Progenitor cell of endocrine pancreas (in vitro differentiated cells): ENCODE data around the gene TRIM50. TPM values are rescaled to one million over a fixed set of nuclear protein-coding genes. Genes with fewer than 3 reads are reported as not detected.

Experiments used
- DNase-seq: peaks from one replicate; pipeline ENCODE4 v3.0.0; 2021; ENCODE audit warnings: low spot score; ENCODE audit not compliant: unreplicated experiment
- H3K27ac Mint-ChIP-seq: 2 replicates; pipeline ENCODE4 v1.8.0; 2021; ENCODE audit warnings: mild to moderate bottlenecking, moderate library complexity, mixed read lengths
- H3K27me3 Mint-ChIP-seq: 2 replicates; pipeline ENCODE4 v1.8.0; 2021; ENCODE audit warnings: mixed read lengths
- H3K36me3 Mint-ChIP-seq: 2 replicates; pipeline ENCODE4 v1.8.0; 2022; ENCODE audit warnings: mixed read lengths; ENCODE audit not compliant: insufficient read depth
- H3K4me1 Mint-ChIP-seq: 2 replicates; pipeline ENCODE4 v1.8.0; 2021; ENCODE audit warnings: low read depth, mixed read lengths
- H3K4me3 Mint-ChIP-seq: 2 replicates; pipeline ENCODE4 v1.8.0; 2021; ENCODE audit warnings: low read depth, mild to moderate bottlenecking, moderate library complexity, mixed read lengths
- H3K9me3 Mint-ChIP-seq: 2 replicates; pipeline ENCODE4 v1.8.0; 2021; ENCODE audit warnings: low read depth, mixed read lengths
- total RNA-seq: library from RNA; stranded (reverse); gene quantifications from 2 replicates; pipeline ENCODE4 v1.2.1, GENCODE V29; 2021
- TF ChIP-seq, protein P1 (sequence below): fragments of 200-600 bp; sonication (generic); IDR thresholded peaks from one replicate; pipeline ENCODE4 v1.5.0; 2021; ENCODE audit warnings: antibody characterized with exemption, mild to moderate bottlenecking; ENCODE audit not compliant: unreplicated experiment

Gene TRIM50
- total RNA-seq, 1 donor from 2014 or later = 10.9 TPM

GRCh38 chr7:73341877-73342276 lies 14.0 kb upstream of the TRIM50 start:
- Mint-ChIP-seq H3K4me1 (peaks cover 34% of the 10 kb centered on the region), H3K27ac (peak overlapping the region; percentile 7), H3K9me3 (no peaks in the 10 kb centered on the region), H3K27me3 (peaks cover 3% of the 10 kb centered on the region), H3K36me3 (no peaks in the 10 kb centered on the region), H3K4me3 (no peak overlapping the region)
- TF ChIP-seq, protein P1, sequence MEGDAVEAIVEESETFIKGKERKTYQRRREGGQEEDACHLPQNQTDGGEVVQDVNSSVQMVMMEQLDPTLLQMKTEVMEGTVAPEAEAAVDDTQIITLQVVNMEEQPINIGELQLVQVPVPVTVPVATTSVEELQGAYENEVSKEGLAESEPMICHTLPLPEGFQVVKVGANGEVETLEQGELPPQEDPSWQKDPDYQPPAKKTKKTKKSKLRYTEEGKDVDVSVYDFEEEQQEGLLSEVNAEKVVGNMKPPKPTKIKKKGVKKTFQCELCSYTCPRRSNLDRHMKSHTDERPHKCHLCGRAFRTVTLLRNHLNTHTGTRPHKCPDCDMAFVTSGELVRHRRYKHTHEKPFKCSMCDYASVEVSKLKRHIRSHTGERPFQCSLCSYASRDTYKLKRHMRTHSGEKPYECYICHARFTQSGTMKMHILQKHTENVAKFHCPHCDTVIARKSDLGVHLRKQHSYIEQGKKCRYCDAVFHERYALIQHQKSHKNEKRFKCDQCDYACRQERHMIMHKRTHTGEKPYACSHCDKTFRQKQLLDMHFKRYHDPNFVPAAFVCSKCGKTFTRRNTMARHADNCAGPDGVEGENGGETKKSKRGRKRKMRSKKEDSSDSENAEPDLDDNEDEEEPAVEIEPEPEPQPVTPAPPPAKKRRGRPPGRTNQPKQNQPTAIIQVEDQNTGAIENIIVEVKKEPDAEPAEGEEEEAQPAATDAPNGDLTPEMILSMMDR = no peak
- DNase-seq = no peak

GRCh38 chr7:73340514-73340913 lies 12.6 kb upstream of the TRIM50 start:
- peak overlapping the region; percentile 80 for H3K27ac Mint-ChIP-seq
- TF ChIP-seq, protein P1 = no peak
- no peak overlapping the region for H3K4me3 Mint-ChIP-seq
- no peaks in the 10 kb centered on the region for H3K36me3 Mint-ChIP-seq
- no peaks in the 10 kb centered on the region for H3K9me3 Mint-ChIP-seq
- DNase-seq = no peak
- H3K27me3 Mint-ChIP-seq = peaks cover 3% of the 10 kb centered on the region
- H3K4me1 Mint-ChIP-seq = peaks cover 31% of the 10 kb centered on the region

GRCh38 chr7:73338321-73338720 lies 10.4 kb upstream of the TRIM50 start:
- Mint-ChIP-seq H3K4me1 (peaks cover 18% of the 10 kb centered on the region), H3K9me3 (no peaks in the 10 kb centered on the region), H3K27me3 (peaks cover 3% of the 10 kb centered on the region), H3K4me3 (no peak overlapping the region), H3K36me3 (no peaks in the 10 kb centered on the region), H3K27ac (no peak overlapping the region)
- no peak for DNase-seq
- TF ChIP-seq, protein P1 = no peak

- Mint-ChIP-seq H3K9me3 (no peaks in the 10 kb centered on the region), H3K4me3 (no peak overlapping the region), H3K27me3 (no peaks in the 10 kb centered on the region), H3K36me3 (no peaks in the 10 kb centered on the region), H3K27ac (no peak overlapping the region), H3K4me1 (peaks cover 12% of the 10 kb centered on the region)
- TF ChIP-seq, protein P1 = no peak
- no peak for DNase-seq
These were observed 4.6 kb upstream of the TRIM50 start for GRCh38 chr7:73332447-73332846.

GRCh38 chr7:73330772-73331171 lies 2.9 kb upstream of the TRIM50 start:
- no peak for DNase-seq
- Mint-ChIP-seq H3K4me1 (peaks cover 8% of the 10 kb centered on the region), H3K4me3 (no peak overlapping the region), H3K9me3 (no peaks in the 10 kb centered on the region), H3K36me3 (no peaks in the 10 kb centered on the region), H3K27ac (no peak overlapping the region), H3K27me3 (no peaks in the 10 kb centered on the region)
- TF ChIP-seq, protein P1 = no peak
